Dermis microvascular lymphatic vessel endothelial cell (primary cell): Measurements from ENCODE around the gene RHEB. TPM values are rescaled to one million over a fixed set of nuclear protein-coding genes. Genes with fewer than 3 reads are reported as not detected.

Source experiments
- DNase-seq, 2 donors: peaks; one replicate each; pipeline versions ENCODE4 v3.0.0 to v3.0.0-alpha.2; 2010; ENCODE audit warnings: low read depth in 2 of 2
- total RNA-seq: library from RNA; depleted of rRNA; stranded (reverse); fragments of >200 nt; gene quantifications from 2 replicates; pipeline ENCODE4 v1.2.1, GENCODE V29; 2014

The RHEB gene
- total RNA-seq, 1 donor from 2014 or later, result 53.4 TPM

DNA sequence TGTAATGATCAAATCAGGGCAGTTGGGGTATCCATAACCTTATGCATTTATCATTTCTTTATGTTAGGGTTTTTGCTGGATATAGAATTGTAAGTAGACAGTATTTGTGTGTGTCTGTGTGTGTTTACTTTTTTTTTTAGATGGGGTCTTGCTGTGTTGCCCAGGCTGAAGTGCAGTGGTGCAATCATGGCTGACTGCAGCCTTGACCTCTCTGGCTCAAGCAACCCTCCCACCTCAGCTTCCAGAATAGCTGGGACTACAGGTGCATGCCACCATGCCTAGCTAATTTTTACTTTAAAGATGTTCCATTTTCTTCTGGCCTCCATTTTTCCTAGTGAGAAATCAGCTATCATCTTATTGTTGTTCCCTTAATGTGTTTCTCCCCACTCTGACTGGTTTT is 10.1 kb upstream of the RHEB start:
- no peak for DNase-seq

DNA sequence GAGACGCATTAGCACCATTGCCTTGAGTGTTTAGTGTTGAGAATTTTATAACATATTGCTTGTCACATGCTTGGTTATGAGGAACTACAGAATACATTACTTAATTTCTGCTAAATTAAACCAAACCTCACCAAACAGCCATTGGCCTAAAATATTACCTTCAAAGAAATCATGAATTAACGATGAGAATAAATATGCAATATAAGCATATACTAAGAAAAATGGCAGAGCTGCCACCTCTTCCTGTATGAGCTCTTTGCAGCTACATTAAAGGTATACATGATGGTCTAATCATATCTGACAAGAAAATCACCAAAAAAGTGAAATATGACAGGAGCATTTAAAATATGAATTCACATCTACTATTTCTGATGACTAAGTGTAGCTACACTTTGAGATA is 5.2 kb upstream of the RHEB start:
- DNase-seq, result no peak

DNA sequence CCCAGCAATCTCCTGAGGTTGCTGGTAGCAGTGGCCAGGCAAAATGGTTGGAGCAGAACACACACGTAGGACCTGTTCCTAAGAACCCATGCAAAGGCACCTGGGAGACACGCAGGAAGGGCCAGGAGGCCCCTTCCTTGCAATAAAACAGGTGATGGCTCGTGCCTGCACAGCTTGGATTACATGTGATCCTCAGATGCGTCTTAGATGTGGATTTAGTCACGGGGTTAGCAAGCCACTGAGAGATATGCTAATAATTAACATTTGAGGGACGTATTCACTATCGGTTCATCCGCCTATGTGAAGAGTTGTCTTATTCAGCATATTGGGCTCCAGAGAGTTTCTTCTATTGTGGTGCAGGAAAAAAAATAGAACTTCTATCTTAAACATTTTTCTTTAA is 4.6 kb upstream of the RHEB start:
- DNase-seq, result no peak

DNA sequence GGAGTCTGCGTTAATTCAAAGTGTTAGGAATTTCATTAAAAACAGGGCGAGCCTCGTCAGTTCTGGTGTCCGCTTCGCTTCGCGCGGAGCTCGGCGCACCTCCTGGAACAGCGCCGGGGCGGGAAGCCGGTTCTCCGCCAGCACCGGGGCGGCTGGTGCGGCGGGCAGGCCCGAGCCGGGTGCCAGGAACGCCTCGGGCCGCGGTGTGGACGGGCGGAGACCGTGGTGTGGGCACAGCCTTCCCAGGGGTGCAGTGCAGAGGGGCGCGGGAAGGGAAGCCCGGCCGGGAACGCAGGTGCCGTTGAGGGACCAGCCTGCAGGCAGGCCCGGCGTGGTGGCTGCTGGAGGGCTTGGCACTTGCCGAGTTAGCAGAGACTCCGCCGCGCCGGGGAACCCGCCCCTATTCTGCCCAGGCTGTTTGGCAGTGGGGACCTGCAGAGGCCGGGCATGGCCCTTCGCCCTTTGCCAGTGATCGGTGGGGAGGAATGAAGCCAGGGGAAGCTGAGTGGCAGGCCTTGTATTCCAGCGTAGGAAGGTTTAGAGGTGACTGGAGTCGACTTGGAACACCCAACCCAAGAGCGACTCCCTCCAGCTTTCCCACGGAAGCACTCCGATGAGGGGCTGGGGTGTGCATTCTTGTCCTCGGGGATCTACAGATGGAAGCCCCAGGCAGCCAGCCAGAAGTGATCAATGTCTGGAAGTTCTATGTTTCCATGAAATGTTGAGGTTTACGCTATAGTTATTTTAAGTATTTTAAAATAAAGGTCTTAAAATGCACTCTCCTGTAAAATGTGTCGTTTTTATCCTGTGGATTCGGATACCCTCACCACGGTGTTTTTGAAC is 945 bp upstream of the RHEB start:
- peak in 1 of 2 donors; percentile 41 for DNase-seq

DNA sequence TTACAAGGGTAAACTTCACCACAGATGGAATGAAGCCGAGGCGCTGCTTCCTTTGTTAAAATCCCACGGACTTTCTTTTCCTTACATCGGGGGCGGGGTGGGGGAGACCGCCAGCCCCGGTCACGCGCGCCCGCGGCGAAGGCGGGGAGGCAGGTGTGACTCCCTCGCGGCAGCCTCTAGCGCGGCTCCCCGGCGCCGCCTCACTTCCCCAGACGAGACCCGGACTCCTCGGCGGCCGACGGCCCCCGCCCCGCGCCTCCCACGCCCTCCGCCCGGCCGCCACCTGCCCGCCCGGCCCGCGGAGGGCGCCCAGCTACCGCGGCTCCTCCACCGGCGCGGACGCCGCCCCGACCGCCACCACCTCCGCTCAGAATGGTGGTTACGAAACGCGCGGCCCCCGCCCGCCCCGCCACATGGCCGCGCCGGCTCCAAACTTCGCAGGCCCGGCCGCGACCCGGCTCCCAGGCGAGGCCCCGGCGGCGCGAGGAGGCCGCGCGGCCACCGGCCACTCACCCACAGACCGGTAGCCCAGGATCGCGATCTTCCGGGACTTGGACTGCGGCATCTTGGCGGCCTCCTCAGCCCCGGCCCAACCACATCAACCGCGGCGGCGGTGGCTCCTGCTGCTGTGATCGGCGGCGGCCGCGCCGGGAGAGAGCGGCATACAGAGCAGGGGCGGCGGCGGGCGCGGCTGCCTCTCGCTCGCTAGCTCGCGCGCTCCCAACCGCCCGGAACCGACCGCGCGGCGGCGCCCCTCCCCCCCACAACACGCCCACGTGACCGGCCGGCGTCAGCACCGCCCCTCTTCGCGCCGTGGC is 539 bp downstream of the RHEB start:
- DNase-seq, result peak in 1 of 2 donors; percentile 45

DNA sequence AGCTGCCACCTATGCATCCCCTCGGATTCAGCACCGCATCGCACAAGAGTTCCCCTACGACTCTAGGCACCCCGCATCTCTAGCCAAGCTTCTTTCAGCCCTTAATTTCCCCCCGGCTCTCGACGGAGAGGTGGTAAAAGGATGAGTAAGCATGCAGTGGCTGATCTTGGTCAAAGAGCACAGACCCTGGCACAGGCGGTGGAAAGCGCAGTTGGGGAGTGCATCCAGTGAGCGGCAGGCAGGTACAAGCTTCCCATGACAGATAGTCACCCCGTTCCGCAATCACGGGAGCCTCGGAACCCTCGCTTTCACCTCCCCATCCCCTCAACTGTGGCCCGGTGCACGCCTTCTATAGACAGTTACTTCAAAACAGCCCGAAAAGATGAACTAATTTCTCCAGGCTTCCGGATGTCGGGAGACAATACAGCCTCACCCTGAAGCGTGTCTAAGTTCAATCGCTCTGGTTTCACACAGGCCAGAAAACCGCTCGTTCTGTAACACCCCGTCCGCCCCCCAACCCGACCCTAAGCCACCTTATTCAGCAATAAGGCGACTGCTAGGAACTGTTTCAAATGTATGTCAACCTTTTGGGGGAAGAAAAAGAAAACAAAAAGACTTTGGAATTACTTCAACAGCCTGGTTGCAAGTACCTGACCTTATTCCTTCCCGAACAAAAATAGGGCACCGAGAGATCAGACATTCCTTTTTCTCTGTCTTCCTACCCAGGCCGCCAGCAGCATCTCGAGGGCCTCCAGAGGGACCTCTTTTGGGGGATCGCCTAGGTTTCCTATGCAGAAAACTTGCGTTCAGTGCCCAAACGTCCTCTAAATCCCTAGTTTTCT is 1.4 kb downstream of the RHEB start:
- DNase-seq, result peak; percentile 65 to 74

DNA sequence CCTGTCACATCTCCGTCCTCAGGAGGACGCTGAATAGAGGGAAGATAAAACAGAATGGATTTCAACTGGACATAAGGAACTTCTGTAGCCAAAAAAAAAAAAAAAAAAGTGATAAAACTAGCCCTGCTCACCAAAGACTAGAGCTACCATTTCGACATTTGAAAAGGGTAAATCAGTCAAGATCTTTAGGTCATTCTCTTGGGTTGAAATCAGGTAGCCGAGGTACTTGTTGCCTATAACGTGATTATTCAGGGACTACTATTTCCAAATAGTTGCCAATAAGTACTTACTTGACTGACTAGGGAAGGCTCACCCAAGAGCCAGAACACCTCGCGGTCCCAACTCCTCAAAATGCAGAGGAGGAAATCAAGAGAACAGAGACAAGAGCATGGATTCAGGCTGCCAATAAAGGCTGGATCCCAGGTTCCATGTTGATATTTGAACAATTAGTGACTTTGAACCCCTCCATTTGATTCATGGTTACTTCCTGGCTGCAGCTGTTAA is 2.0 kb downstream of the RHEB start:
- DNase-seq, result no peak

DNA sequence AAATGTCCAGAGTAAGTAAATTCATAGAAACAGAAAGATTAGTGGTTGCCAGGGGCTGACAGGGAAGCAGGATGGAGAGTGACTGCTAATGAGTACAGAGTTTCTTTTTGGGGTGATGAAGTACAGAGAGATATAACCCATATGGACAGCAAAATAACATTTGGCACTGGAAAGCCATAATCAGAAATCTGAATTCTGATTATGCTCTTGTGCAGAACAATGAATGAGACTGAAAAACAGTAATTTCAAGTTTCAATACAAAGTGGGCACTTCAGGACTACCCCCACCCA is 4.5 kb downstream of the RHEB start:
- no peak for DNase-seq

DNA sequence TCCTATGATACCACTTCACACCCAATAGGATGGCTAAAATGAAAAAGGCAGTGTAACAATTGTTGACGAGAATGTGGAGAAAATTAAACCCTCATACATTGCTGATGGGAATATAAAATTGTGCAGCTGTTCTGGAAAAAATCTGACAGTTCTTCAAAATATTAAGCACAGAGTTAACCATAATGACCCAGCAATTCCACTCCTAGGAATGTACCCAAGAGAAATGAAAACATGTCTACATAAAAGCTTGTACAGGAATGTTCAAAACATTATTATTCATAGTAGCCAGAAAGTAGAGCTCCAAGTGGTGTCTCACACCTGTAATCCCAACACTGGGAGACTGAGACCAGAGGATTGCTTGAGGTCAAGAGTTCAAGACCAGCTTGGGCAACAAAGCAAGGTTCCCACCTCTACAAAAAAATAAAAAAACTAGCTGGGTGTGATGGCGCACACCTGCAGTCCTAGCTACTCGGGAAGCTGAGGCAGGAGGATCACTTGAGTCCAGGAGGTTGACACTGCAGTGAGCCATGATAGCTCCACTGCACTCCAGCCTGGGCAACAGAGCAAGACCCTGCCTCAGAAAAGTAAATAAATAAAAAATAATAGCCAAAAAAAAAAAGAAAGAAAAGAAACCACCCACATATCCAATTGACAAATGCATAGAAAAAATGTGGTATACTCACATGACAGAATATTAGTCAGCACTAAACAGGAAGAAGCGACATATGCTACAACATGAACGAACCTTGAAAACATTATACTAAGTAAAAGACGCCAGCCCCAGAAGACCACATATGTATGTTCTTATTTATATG is 5.0 kb downstream of the RHEB start:
- DNase-seq, result no peak

DNA sequence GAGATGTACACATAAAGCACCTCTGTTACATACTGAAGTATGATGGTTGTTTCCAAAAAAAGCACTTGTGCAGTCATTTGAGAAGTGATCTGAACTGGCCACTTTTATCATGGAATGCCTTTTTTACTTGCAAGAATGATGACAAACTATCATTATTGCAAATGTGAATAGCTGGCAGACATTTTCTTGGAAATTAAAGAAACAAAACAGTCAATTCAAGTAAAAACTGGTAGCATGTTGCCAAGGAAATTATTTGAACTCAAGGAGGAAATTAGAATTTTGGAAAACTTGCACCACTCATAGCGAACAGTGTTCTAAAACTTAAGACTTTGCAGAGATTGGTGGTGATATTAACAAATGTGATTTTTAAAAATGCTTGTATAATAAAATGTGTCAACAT is 6.6 kb downstream of the RHEB start:
- DNase-seq, result no peak

DNA sequence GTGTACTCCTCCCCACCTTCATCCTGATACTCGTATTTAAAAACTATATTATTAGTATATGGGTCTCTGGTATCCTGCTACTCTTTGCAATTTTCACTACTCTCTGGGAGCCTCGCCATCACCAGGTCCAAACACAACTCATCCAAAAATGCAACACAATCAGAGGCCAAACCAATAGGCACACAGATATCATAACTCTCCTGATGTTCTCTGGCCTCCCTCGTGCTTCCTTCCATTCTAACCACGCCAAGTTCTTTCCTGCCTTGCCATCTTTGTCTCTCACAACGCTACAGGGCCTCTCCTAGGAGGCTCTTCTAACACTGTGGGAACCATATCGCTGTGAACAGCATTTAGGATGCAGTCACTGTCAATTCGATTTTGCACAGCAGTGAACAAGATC is 7.3 kb downstream of the RHEB start:
- no peak for DNase-seq

DNA sequence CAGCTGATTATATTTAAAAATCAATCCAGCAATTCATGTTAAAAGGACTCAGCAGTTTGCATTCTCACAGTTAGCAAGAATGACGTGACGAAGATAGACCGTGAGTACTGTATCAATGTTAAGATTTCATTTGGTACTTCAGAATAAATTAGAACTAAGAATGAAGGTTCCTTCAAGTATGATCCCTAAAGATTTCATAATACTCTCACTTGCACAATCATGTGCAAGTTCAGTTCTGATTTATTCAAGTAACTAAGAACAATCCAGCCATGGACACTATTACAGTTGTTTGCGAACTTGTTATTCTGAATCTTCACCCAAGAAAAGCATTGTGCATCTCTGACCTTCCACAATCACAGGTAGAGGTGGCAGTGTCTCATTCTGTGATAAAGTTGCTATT is 7.7 kb downstream of the RHEB start:
- no peak for DNase-seq

DNA sequence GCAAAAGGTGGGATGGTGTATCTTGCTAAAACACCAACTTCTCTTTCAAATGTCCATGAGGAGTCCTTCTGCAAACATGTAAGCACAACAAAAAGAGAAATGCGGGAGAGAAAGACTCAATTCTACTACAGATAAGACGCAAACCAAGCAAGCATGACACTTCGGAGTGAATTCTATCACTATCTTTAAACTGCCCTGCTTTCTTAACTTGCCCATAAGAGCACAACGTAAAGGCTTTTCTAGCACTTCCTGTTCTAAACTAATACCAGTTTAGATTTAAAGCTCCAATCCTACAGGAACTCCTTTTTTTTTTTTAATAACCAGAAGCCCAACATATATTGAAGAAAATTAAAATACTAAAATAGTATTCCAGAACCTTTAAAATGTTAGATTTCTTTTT is 8.4 kb downstream of the RHEB start:
- no peak for DNase-seq

DNA sequence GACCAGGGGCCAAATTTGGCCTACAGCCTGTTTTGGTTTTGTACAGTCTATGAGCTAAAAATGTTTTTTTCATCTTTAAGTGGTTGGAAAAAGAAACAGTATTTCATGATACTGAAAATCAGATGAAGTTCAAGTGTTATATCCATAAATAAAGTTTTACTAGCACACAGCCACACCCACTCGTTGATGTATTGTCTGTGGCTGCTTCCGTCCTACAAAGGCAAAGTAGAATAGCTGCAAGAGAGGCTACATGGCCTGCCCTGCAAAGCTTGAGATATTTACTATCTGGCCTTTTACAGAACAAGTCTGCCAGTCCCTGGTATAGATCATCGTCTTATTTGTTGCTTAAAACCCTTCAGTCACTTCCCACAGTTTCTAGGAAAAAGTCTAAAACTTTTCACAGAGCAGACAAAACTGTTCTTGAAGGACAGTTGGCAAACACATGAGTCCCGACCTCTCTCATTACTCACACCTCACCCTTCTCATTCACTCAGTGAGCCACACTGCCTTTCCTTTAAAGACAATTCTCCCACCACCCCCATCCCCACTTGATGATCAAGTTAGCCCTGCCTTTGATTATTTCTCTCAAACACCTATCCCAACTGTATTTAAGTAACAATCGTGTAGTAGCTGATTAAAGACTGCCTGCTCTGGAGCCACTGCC is 9.9 kb downstream of the RHEB start:
- no peak for DNase-seq

DNA sequence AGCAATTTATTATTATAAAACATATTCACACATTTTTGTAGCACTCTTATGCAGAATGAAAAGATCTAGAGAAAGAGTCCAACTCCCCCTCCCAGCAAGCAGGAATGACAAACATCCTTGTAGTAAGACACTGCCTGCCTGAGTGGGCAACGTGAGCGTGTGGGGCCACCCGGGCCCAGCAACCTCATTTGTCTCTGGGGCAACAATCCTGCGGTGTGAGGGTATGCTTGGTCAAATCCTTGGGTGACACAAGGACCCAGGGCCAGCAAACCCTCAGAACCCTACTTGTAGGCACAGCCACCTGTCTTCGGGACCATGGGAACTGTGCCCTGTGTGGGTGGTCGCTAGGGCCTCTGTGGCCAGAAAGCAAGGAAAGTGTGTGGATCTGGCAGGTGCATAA is 10.7 kb downstream of the RHEB start:
- no peak for DNase-seq

DNA sequence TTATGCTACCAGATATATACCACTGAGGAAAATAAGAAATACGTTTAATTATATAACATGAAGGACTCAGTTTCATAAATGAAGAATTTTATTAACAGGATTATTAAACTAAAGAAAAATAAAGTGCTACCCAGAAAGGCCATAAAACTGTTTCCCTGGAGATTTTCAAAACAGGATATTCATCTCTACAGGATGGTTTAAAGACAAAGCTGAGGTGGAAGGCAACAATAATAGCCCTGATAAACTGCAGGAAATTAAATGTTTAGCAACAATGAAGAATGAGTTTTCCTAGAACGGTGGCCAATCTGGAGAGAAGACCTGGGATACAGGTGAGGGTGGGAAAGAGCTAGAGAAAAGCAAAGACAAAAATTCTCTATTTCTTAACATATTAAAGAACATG is 11.9 kb downstream of the RHEB start:
- peak; percentile 47 to 64 for DNase-seq

DNA sequence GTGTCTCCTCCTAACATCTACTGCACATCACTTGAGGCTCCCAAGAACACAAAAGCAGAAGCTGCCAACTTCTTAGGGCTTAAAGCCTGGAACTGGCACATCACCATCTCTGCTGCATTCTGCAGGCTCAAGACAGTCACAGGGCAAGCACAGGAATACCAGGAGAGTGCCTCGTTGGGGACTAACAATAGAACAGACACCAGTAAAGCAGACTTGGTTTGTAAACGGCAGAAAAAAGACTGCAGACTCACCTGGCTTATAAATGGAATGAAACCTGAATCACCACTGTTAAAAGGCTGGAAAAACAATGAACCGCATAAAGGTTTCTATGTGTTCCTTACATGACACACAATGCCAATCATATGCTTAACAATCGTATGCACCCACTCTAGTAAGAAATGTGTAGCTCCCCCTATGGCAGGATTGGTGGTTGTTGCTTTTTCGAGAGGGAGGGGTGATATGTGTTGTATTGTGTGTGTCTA is 12.8 kb downstream of the RHEB start:
- DNase-seq, result peak in 1 of 2 donors; percentile 45

DNA sequence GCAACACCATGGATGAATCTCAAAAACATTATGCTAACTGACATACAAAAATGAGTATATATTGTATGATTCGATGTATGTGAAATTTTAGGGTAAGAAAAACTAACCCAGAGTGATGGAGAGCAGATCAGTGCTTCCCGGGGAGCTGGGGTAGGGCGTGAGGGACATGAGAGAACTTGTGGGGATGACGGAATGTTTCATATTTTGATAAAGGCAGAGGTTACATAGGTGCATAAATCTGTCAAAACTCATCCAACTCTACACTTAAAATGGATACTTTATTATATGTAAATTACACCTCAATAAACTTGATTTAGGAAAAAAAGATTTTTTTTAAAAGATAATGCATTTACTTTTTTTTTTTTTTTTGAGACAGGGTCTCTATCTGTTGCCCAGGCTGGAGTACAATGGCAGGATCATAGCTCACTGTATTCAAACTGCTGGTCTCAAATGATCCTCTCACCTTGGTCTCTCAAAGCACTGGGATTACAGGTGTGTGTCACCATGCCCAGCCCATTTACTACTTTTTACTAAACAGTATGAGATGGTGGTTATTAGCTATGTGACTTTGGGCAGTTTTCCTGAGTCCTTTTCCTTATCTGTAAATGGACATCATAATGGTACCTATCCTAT is 13.7 kb downstream of the RHEB start:
- no peak for DNase-seq

DNA sequence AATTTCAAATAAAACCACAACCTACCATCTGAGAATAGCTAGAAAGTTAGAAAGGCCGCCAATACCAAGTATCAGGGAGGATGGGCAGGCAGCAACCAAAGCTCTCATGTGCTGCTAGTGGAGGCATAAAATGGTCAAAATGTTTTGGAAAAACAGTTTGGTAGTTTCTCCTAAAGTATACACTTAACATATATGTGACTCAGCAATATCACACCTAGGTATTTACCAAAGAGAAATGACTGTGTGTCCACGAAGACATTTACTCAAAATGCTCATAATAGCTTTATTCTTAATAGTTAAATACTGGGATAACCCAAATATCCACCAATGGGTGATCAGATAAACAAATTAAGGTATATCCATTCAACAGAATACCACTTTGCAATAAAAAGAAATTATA is 14.3 kb downstream of the RHEB start:
- no peak for DNase-seq
